Activated naive CD4-positive, alpha-beta T cell treated with anti-CD3 and anti-CD28 coated beads, Interleukin-2, amount 50 U/mL, for 24 hours (primary cell): ENCODE results near the gene DNAJC5.
"Not testable (repeated sequence)": the region's sequence is repeated elsewhere in the genome, so short reads cannot be mapped to it uniquely, and the experiment has no call there.

Experiments
- H3K27ac Mint-ChIP-seq: one replicate; pipeline ENCODE4 v1.8.0; 2021; ENCODE audit warnings: mild to moderate bottlenecking, mixed read lengths
- H3K27me3 Mint-ChIP-seq: one replicate; pipeline ENCODE4 v1.8.0; 2021; ENCODE audit warnings: mixed read lengths
- H3K36me3 Mint-ChIP-seq: one replicate; pipeline ENCODE4 v1.8.0; 2021; ENCODE audit warnings: mixed read lengths
- H3K4me1 Mint-ChIP-seq: one replicate; pipeline ENCODE4 v1.8.0; 2021; ENCODE audit warnings: mixed read lengths
- H3K4me3 Mint-ChIP-seq: one replicate; pipeline ENCODE4 v1.8.0; 2021; ENCODE audit warnings: mild to moderate bottlenecking, mixed read lengths
- H3K9me3 Mint-ChIP-seq: one replicate; pipeline ENCODE4 v1.8.0; 2021; ENCODE audit warnings: mixed read lengths

Gene DNAJC5

DNA sequence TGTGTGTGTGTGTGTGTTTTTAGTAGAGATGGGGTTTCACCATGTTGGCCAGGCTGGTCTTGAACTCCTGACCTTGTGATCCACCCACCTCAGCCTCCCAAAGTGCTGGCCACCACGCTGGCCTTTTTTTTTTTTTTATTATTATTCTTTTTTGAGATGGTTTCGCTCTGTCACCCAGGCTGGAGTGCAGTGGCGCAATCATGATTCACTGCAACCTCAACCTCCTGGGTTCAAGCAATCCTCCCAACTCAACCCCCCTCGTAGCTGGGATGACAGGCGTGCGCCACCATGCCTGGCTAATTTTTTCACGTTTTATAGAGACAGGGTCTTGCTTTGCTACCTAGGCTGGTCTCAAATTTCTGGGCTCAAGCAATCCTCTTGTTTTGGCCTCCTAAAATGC lies 20.7 kb upstream of the DNAJC5 start:
- not testable (repeated sequence) for H3K4me3 Mint-ChIP-seq, H3K9me3 Mint-ChIP-seq, H3K27ac Mint-ChIP-seq, H3K27me3 Mint-ChIP-seq, H3K4me1 Mint-ChIP-seq
- H3K36me3 Mint-ChIP-seq = peaks cover 11% of the 10 kb centered on the region

DNA sequence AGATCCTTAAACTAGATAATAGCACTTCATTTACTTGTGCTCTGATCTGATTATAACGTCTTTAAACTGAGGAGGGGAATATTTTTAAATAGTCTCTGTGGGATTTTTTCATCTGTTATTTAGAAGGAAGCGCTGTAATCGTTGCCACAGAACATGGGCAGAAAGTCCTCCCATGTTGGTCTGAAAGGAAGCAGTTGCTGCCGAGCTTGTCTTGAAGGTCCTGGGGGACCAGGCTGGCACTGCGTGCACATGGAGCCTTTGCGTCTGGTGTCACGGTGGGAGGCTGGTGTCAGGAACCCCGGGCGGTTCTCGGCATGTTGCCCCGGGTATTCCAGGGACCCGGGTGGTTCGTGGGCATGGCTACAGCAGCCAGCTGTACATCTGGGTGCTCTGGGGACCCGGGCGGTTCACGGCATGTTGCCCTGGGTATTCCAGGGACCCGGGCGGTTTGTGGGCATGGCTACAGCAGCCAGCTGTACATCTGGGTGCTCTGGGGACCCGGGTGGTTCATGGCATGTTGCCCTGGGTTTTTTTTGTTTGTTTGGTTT lies 18.4 kb upstream of the DNAJC5 start:
- Mint-ChIP-seq H3K27me3 (no peaks in the 10 kb centered on the region), H3K4me3 (no peak overlapping the region), H3K36me3 (peaks cover 11% of the 10 kb centered on the region), H3K9me3 (no peaks in the 10 kb centered on the region), H3K27ac (no peak overlapping the region), H3K4me1 (peaks cover 8% of the 10 kb centered on the region)

- Mint-ChIP-seq H3K4me3 (no peak overlapping the region), H3K36me3 (peaks cover 12% of the 10 kb centered on the region), H3K27me3 (no peaks in the 10 kb centered on the region), H3K9me3 (no peaks in the 10 kb centered on the region), H3K4me1 (peaks cover 8% of the 10 kb centered on the region), H3K27ac (no peak overlapping the region)
These were observed 17.0 kb upstream of the DNAJC5 start for GRCh38 chr20:63877755-63878470.

- Mint-ChIP-seq H3K27me3 (no peaks in the 10 kb centered on the region), H3K4me3 (no peak overlapping the region), H3K4me1 (no peaks in the 10 kb centered on the region), H3K9me3 (no peaks in the 10 kb centered on the region), H3K27ac (no peak overlapping the region), H3K36me3 (peaks cover 9% of the 10 kb centered on the region)
These were observed 15.8 kb upstream of the DNAJC5 start for GRCh38 chr20:63878899-63879663.

GRCh38 chr20:63880901-63881300 lies 14.0 kb upstream of the DNAJC5 start:
- H3K36me3 Mint-ChIP-seq = not testable (repeated sequence)

DNA sequence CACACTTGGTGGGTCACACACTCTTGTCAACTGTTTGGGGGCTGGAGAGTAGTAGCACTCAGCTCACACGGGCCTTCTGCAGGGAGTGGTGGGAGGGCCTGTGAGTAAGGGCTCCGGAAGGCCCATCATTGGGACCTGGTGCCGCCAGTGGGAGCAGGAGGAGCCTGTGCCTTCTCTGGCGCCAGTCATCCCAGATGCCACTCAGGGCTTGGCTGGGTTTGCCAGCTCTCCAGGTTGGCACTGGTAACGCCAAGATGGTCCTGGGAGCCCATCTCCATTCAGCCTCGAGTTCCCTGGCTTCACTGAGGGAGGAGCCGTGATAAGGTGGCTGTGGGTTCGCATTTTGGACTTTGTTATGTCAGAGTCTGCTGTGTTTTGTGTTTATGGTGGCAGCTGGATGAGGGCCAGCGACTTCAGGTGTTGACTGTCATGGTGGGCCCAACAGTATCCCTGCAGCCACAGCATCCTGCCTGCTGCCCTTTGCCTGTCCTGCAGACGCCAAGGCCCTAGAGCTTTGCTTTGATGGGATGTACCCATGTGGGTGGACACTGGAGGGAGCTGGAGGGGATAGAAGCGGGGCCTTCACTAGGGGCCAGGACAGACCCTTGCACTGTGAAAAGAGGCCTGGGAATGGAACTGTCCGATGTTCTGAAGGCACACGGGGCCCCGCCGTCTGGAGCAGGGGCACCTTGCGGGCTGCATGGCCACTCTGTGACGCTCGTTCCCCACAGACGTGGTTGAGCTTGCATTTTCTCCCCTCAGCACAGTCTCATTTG lies 13.3 kb upstream of the DNAJC5 start:
- no peak overlapping the region for H3K27ac Mint-ChIP-seq
- H3K9me3 Mint-ChIP-seq = no peaks in the 10 kb centered on the region

More at GRCh38 chr20:63880901-63881300, 14.0 kb upstream of the DNAJC5 start:
- H3K27me3 Mint-ChIP-seq, H3K9me3 Mint-ChIP-seq, H3K27ac Mint-ChIP-seq, H3K4me1 Mint-ChIP-seq, H3K4me3 Mint-ChIP-seq: not testable (repeated sequence)

GRCh38 chr20:63882257-63883200 lies 12.4 kb upstream of the DNAJC5 start:
- Mint-ChIP-seq H3K4me1 (no peaks in the 10 kb centered on the region), H3K27me3 (no peaks in the 10 kb centered on the region), H3K36me3 (peaks cover 4% of the 10 kb centered on the region), H3K4me3 (no peak overlapping the region), H3K9me3 (no peaks in the 10 kb centered on the region), H3K27ac (peak overlapping the region; percentile 89)

More for the DNA sequence above, 13.3 kb upstream of the DNAJC5 start:
- no peaks in the 10 kb centered on the region for H3K27me3 Mint-ChIP-seq
- no peak overlapping the region for H3K4me3 Mint-ChIP-seq
- no peaks in the 10 kb centered on the region for H3K4me1 Mint-ChIP-seq
- H3K36me3 Mint-ChIP-seq = peaks cover 1% of the 10 kb centered on the region

- H3K36me3 Mint-ChIP-seq = peaks cover 4% of the 10 kb centered on the region
- no peaks in the 10 kb centered on the region for H3K9me3 Mint-ChIP-seq
- H3K27ac Mint-ChIP-seq = no peak overlapping the region
- H3K27me3 Mint-ChIP-seq = no peaks in the 10 kb centered on the region
- H3K4me3 Mint-ChIP-seq = no peak overlapping the region
- H3K4me1 Mint-ChIP-seq = no peaks in the 10 kb centered on the region
These were observed 11.7 kb upstream of the DNAJC5 start for GRCh38 chr20:63883201-63883593.

GRCh38 chr20:63884506-63885263 lies 10.2 kb upstream of the DNAJC5 start:
- no peak overlapping the region for H3K4me3 Mint-ChIP-seq
- H3K36me3 Mint-ChIP-seq = peaks cover 4% of the 10 kb centered on the region
- no peaks in the 10 kb centered on the region for H3K27me3 Mint-ChIP-seq
- H3K9me3 Mint-ChIP-seq = no peaks in the 10 kb centered on the region
- H3K27ac Mint-ChIP-seq = no peak overlapping the region
- no peaks in the 10 kb centered on the region for H3K4me1 Mint-ChIP-seq

GRCh38 chr20:63885264-63886053 lies 9.5 kb upstream of the DNAJC5 start:
- Mint-ChIP-seq H3K4me1 (no peaks in the 10 kb centered on the region), H3K27me3 (no peaks in the 10 kb centered on the region), H3K9me3 (no peaks in the 10 kb centered on the region), H3K27ac (no peak overlapping the region), H3K4me3 (no peak overlapping the region), H3K36me3 (peaks cover 4% of the 10 kb centered on the region)

DNA sequence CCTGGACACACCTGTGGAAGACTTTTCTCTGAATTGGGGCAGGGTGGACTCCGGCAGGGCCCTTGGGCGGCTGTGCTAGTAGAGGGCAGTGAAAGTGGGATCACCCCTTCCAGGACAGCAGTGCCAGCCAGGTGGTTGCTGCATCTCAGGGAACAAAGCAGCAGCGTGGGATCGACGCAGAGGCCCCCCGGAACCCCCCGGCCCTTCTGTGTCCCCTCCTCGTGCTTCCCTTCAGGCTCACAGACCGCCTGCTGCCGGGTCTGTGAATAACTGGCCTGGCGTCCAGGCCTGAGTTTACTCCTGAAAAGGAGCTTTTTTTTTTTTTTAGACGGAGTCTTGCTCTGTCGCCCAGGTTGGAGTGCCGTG lies 8.9 kb upstream of the DNAJC5 start:
- no peak overlapping the region for H3K4me3 Mint-ChIP-seq
- H3K36me3 Mint-ChIP-seq = peaks cover 4% of the 10 kb centered on the region
- H3K4me1 Mint-ChIP-seq = no peaks in the 10 kb centered on the region
- H3K27ac Mint-ChIP-seq = no peak overlapping the region
- no peaks in the 10 kb centered on the region for H3K27me3 Mint-ChIP-seq
- no peaks in the 10 kb centered on the region for H3K9me3 Mint-ChIP-seq

GRCh38 chr20:63886921-63887320 lies 8.0 kb upstream of the DNAJC5 start:
- H3K4me1 Mint-ChIP-seq = no peaks in the 10 kb centered on the region
- no peak overlapping the region for H3K4me3 Mint-ChIP-seq
- no peak overlapping the region for H3K27ac Mint-ChIP-seq
- H3K36me3 Mint-ChIP-seq = peaks cover 4% of the 10 kb centered on the region
- H3K27me3 Mint-ChIP-seq = no peaks in the 10 kb centered on the region
- H3K9me3 Mint-ChIP-seq = no peaks in the 10 kb centered on the region

DNA sequence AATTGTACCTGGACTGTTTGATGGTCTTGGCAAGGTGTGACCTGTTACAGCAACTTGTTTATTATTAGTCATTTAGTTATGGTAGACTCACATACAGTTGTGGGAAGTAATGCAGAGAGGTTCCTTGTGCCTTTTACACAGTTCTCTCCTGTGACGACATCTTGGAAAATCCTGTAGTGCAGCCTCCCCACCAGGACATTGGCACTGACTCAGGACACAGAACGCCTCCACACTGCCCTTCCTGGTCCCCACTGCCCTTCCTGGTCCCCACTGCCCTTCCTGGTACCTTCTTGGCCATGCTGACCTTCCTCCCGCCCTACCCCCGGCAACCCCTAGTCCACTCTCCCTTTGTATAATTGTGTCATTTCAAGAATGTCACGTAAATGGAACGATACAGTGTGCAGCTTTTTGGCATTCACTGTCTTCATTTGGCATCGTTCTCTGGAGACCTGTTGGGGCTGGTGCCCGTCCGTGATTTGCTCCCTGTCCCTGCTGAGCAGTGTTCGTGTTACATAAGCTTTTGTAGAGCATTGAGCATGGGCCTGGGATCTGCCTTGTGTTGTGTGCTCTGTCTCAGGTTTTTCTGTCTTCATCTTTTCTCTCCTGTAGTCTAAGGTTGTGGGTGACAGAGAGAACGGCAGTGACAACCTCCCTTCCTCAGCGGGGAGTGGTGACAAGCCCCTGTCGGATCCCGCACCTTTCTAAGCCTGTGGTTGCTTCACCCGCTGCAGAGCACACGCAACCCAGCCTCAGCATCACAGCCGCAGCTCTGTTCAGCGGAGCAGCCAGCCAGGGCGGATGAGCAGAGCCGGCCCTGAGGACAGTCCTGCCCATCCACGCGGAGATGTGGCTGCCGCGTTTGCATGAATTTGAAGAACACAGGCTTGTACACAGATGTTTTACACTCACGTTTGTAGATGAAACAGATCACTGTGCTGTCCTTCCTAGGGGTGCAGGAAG lies 5.4 kb upstream of the DNAJC5 start:
- H3K27ac Mint-ChIP-seq = no peak overlapping the region

More for the DNA sequence above, 5.4 kb upstream of the DNAJC5 start:
- no peak overlapping the region for H3K4me3 Mint-ChIP-seq
- H3K27me3 Mint-ChIP-seq = no peaks in the 10 kb centered on the region
- H3K4me1 Mint-ChIP-seq = peaks cover 7% of the 10 kb centered on the region
- H3K9me3 Mint-ChIP-seq = no peaks in the 10 kb centered on the region
- H3K36me3 Mint-ChIP-seq = peaks cover 2% of the 10 kb centered on the region
